CD4-positive, alpha-beta T cell treated with Interleukin-4 for 4 hours (primary cell): ENCODE measurements around the gene DDB1.

ENCODE experiments used
- DNase-seq: peaks from one replicate; pipeline ENCODE4 v3.0.0-alpha.2; 2020

Gene DDB1

DNA sequence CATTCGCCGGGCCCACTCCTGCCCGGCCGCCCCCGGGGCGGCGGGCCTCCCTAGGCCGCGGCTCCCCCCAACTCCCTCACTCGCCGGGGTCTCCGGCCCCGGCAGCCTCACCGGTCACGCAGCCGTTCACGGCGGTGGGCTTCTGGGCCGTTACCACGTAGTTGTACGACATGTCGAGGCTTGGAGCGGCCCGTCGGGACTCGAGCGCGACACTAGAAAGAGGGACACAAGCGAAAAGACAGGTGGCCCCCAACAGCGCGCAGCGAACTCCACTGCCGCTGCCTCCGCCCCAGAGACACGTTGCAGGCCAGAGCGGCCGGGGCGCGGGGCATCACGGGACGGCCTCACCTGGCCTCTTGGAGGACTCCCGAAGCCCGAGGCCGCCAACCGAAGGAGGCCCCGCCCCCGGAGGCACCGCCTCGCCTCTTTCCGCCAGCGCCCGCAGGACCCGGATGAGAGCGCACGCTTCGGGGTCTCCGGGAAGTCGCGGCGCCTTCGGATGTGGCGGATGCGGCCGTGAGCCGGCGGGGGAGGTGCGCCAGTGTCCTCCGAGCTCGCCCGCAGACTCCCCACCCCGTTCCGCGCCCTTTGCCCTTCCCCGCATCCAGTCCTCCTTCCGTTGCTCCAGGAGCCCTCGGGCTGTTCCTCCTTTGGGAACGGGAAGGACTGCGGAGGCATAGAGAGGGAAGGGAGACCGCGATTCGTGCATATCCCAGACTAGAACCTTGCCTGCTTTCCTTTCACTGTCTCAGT, at the start of gene DDB1, which contains the start of gene TKFC:
TSS of gene DDB1 (minus strand) at position 309 of the 753 bp plus-strand sequence. CDS start at position 172, 137 bp downstream.
TSS of gene TKFC (plus strand) at position 432 of the 753 bp plus-strand sequence. CDS start 1,501 bp downstream, outside the sequence.
- peak; percentile 94 for DNase-seq

DNA sequence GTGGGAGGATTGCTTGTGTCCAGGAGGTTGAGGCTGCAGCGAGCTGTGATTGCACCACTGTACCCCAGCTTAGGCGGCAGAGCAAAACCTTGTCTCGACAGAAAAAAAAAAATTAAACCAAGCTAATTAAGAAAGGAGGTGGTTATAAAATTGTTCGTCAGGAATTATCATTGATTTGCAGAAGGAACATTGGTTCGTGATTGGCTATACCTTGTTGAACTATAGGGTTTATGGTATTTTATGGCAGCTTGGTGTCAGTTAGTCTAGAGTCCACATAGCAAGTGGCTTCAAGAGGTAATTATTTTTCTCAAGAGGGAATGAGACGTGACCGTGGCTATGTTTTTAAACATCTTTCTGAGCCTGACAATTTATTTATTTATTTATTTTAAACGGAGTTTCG, 48.0 kb upstream of the DDB1 start:
- no peak for DNase-seq

DNA sequence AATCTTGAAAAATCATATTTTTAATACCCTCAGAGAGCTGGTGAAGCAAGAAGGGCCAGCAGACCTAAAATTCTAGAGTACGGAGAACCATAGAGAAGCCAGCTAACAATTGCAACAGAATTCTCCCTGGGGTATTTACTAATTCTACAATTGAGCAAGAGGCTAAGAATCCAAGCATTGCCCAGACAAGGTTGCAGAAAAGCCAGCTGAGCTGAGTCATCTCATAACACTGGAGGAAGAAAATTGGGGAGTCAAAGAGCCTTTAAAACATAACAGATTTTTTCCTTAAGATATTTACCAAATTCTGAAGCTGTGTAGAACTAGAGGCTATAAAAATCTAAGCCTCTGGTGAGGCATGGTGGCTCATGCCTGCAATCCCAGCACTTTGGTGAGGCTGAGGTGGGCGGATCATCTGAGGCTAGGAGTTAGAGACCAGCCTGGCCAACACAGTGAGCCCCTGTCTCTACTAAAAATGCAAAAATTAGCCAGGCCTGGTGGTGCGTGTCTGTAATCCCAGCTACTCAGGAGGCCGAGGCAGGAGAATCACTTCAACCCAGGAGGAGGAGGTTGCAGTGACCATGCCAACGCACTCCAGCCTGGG, 45.9 kb upstream of the DDB1 start:
- DNase-seq = no peak

GRCh38 chr11:61377461-61378160, 44.7 kb upstream of the DDB1 start:
- DNase-seq = no peak

- DNase-seq = no peak
Measured at GRCh38 chr11:61375761-61376108, 42.8 kb upstream of the DDB1 start.

- no peak for DNase-seq
Measured at GRCh38 chr11:61372659-61373420, 39.9 kb upstream of the DDB1 start.

DNA sequence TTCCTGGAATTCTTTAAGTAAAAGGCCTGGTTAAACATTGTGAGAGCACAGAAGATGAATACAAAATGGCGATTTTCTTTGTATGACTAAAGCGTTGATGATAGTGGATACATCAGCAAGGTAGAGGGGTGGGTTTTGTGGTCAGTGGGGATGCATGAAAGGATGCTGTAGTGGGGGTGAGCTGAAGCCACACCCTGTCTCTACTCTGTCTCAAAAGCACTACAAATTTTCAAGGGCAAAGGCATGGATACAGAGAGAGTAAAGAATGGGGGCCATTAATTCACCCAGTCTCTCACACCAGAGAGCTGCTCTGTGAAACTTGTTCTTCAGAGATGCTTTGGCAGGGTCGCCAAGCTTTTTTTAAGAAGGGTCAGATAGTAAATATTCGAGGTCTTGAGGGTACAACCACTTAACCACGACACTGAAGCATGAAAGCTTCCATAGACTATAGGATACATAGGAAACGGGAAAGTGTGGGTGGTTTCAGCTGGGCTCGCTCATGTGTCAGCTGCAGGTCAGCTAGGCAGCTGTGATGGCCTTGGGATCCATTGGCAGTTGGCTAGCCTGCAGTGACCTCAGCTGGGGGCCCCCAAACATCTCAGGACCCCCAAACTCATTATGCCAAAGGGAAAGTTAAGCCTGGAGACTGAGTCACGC, 37.6 kb upstream of the DDB1 start:
- no peak for DNase-seq

DNA sequence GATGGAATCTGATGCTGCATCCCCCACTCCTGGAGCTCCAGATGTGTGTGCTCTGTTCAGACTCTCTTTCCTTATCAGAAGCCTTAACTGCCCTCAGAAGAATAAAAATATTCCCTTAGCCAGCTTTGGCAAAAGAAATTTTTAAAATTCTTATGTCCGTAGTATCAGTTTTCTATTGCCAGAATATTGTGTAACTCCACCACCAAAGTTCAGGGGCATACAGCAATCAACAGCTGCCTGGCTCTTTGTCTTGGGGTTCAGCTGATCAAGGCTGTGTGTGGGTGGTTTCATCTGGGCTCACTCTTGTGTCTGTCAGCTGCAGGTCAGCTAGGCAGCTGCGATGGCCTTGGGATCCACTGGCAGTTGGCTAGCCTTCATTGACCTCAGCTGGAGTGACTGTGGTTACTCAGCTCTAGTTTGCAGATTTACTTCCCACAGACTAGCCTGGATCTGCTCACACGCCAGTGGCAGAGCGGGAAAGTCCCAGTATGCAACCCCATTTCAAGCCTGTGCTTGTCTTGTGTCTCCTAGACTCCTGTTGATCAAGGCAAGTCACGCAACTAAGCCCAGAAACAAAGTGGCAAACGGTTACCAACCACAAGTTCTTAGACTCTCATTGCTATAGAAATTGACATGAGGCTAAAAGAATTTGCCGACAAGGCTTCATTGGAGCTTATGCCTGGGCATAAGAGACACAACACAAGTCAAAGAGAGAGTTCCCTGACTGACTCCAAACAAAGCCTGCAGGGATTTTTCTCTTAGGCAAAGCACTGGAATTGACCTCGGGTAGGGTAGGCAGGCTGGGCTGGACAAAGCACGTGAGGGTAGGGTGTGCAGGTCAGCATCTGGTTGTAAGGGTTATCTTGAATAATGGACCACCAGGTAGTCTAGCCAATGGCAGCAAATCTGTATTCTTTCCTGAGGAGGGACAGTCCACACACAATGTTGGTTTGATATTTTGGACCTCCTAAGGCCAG, 36.8 kb upstream of the DDB1 start:
- DNase-seq = no peak

DNA sequence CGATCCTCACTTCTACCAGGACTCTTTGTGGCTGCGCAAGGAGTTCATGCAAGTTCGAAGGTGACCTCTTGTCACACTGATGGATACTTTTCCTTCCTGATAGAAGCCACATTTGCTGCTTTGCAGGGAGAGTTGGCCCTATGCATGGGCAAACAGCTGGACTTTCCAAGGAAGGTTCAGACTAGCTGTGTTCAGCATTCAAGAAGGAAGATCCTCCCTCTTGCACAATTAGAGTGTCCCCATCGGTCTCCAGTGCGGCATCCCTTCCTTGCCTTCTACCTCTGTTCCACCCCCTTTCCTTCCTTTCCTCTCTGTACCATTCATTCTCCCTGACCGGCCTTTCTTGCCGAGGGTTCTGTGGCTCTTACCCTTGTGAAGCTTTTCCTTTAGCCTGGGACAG, 35.7 kb upstream of the DDB1 start:
- DNase-seq = no peak

DNA sequence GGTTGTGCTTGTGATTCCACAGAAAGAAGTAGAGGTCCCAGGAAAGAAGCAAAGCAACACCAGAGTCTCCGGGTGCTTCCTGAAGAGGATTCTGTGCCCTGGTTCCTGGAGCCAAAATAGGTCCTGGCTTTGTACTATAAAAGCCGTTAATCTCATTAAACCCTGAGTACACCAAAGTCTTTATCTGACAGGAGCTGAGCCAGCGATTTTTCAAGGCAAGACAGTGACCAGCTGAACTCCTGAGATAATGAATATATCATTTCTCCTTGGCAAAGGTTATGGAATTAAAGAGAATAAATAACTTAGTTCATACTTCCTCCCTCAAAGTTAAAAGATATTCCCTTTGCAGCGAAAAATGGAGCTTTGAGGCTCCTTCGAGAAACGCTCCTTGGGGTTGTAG, 34.5 kb upstream of the DDB1 start:
- no peak for DNase-seq

DNA sequence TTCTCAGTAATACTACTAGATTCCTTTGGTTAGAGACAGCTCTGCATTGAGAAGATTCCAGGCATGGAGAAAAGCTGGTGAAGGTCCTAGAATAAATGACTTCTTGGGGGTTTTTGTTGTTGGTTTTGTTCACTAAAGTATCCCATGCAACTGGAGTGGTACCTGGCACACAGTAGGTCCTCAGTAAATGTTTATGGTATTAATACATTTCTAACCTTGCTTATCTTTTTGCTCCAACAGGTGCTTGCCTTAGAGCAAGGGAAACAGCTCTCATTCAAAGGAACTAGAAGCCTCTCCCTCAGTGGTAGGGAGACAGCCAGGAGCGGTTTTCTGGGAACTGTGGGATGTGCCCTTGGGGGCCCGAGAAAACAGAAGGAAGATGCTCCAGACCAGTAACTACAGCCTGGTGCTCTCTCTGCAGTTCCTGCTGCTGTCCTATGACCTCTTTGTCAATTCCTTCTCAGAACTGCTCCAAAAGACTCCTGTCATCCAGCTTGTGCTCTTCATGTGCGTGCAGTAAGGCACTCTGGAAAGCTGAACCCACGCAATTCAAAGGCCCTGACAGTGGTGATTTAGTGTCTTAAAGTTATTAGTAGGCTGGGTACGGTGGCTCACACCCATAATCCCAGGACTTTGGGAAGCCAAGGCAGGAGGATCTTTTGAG, 31.2 kb upstream of the DDB1 start:
- no peak for DNase-seq

GRCh38 chr11:61362542-61362875, 29.6 kb upstream of the DDB1 start:
- peak; percentile 14 for DNase-seq

- peak; percentile 89 for DNase-seq
Measured at GRCh38 chr11:61361741-61362541, 29.0 kb upstream of the DDB1 start, which contains the start of the genes CYB561A3 and TMEM138. CYB561A3 (minus strand) TSS chr11:61361882; CDS start chr11:61356713, 5,169 bp downstream. TMEM138 (plus strand) TSS chr11:61362374; CDS start chr11:61364391, 2,017 bp downstream.

- no peak for DNase-seq
Measured at GRCh38 chr11:61361237-61361740, 28.4 kb upstream of the DDB1 start.

DNA sequence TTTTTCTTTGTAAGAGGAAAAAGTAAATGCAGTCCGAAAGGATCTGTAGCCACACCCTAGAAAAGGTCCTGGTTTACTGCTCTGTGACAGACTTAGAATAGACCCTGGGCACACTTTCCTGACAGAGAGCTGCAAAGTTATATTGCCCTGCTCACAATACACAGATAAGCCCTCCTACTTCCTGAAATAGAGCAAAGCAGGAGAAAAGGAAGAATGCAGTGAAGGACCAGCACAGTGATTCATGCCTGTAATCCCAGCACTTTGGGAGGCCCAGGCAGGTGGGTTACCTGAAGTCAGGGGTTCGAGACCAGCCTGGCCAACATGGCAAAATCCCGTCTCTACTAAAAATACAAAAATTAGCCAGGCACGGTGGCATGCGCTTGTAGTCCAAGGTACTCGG, 26.6 kb upstream of the DDB1 start:
- no peak for DNase-seq

GRCh38 chr11:61358566-61358965, 25.7 kb upstream of the DDB1 start:
- no peak for DNase-seq

DNA sequence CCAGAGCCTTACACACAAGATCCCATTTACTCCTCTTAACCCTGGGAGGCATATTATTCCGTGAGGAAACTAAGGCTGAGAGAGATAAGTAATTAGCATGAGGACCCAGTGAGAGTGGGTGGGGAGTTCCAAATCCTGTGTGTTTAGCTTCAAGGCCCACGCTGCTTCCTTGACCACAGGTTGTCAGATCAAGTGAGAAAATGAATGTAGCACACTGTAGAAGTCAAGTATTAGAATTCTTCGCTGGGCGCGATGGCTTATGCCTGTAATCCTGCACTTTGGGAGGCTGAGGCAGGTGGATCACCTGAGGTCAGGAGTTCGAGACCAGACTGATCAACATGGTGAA, 25.0 kb upstream of the DDB1 start:
- DNase-seq = no peak

GRCh38 chr11:61357233-61357893, 24.5 kb upstream of the DDB1 start:
- peak; percentile 13 for DNase-seq

DNA sequence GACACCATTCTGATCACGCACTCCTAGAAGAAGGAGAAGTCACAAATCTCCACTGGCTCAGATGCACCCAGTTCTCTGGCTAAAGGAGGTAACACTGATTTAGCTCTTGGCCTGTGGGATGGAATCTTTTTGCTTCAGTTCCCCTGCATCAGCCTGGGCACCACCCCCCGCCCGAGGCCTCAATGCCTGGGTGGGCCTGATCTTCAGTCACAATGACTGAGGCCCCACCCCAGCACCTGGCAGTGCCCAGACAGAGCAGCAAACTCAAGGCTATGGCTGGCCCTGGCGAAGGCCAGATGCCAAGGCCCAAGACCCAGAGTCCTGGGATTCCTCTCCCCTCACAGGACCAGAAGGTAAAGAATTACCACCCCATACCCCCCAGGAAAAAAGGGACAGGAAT, 23.8 kb upstream of the DDB1 start:
- DNase-seq = no peak
